ENCODE measurements around the gene CTNS.

Gene CTNS

DNA sequence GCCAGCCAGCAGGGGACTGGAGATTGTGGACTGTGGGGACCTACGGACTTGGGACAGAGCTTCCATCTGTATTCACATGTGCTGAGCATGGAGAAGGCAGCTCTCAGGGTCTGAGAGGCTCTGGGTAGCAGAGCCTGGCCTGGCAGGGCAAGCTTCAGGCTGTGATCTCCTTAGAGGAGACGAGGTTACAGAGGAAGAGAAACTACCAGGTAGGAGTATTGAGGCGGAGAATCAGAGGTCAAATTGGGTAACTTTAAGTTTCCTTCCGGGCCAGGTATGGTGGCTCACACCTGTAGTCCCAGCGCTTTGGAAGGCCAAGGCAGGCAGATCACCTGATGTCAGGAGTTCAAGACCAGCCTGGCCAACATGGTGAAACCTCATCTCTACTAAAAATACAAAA, 8.8 kb downstream of the CTNS start:
- TF ChIP-seq, protein P1, sequence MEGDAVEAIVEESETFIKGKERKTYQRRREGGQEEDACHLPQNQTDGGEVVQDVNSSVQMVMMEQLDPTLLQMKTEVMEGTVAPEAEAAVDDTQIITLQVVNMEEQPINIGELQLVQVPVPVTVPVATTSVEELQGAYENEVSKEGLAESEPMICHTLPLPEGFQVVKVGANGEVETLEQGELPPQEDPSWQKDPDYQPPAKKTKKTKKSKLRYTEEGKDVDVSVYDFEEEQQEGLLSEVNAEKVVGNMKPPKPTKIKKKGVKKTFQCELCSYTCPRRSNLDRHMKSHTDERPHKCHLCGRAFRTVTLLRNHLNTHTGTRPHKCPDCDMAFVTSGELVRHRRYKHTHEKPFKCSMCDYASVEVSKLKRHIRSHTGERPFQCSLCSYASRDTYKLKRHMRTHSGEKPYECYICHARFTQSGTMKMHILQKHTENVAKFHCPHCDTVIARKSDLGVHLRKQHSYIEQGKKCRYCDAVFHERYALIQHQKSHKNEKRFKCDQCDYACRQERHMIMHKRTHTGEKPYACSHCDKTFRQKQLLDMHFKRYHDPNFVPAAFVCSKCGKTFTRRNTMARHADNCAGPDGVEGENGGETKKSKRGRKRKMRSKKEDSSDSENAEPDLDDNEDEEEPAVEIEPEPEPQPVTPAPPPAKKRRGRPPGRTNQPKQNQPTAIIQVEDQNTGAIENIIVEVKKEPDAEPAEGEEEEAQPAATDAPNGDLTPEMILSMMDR (IDR thresholded peaks at IDR 0.05; ENCODE audit: control insufficient read depth, insufficient read depth, low read depth, low read length, missing control alignments): no peak
- no peak overlapping the region for H3K4me3 ChIP-seq (ENCODE audit: control insufficient read depth, low read depth, low read length)
- DNase-seq (ENCODE audit: low read depth): no peak

DNA sequence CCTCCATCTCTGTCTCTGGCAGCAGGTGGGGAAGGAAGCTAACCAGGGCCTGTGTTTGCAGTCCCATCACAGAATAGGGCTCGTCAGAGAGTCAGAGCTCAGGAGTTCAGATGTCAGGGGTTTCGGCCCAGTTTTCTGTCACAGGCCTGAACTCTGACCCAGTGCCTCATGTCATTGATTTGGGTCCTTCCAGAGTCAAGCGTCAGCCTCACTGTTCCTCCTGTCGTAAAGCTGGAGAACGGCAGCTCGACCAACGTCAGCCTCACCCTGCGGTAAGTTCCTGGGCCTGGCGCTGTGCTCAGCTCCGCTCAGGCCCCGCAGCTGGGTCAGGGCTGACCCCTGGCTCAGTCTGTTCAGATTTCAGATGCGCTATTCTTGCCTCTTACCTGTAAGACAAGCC, 10.7 kb downstream of the CTNS start:
- TF ChIP-seq, protein P1 (IDR thresholded peaks at IDR 0.05; ENCODE audit: control insufficient read depth, insufficient read depth, low read depth, low read length, missing control alignments): no peak
- no peak overlapping the region for H3K4me3 ChIP-seq (ENCODE audit: control insufficient read depth, low read depth, low read length)
- no peak for DNase-seq (ENCODE audit: low read depth)

DNA sequence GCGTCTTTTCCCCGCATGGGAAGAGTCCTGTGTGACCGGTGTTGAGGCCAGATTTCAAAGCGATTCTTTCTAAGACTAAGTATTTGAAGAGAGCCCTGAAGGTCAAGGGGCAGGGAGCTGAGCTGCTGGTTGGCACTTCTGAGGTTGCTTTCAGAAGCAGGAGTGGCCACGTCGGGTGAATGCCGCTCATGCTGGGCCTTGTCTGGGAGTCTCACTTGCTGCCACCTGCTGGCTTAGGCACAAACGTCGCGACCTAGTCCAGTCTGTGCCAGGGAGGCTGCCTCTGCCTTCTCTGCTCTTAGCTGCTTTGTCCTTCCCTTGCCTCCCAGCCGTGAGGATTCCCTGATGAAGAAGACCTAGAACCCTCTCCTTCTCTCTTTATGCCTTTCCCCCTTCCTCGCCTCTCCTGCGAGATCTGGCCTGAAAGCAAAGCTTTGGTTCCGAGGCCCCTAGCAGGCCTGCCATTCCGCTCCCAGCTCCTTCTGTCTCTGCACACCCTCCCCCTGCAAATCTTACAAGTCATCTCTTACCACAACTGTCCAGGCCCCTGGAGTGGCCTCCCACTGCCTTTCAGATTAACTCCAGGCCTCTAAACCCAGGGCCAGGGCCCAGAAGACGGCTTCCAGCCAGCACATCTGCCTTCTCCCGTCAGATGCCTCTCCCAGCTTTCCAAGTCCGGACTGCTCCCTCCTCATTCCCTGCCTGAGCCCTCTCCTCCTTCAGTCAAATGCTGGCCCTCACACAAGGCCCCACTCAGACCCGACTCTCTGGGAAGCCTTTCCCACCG, 11.4 kb downstream of the CTNS start:
- DNase-seq (ENCODE audit: low read depth): no peak
- H3K4me3 ChIP-seq (ENCODE audit: control insufficient read depth, low read depth, low read length): no peak overlapping the region
- TF ChIP-seq, protein P1 (IDR thresholded peaks at IDR 0.05; ENCODE audit: control insufficient read depth, insufficient read depth, low read depth, low read length, missing control alignments): peak; percentile 56

DNA sequence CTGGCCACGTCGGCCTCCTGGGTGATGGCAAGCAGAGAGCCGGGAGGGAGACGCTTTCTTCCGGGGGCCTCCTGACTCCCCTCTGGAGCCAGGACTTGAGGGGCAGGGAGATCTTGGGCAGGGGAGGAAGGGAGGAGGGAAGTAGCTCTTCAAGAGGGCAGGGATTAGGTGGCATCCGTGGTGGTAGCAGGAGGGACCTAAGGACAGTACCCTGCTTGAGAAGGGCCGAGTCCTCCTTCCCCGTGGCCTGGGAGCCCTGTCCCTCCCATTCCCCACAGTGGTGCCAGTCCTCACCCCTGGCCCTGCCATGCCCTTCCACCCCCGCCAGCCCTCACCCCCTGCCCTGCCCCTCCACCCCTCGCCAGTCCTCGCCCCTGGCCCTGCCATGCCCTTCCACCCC, 19.2 kb downstream of the CTNS start:
- DNase-seq (ENCODE audit: low read depth): no peak
- TF ChIP-seq, protein P1 (IDR thresholded peaks at IDR 0.05; ENCODE audit: control insufficient read depth, insufficient read depth, low read depth, low read length, missing control alignments): no peak

DNA sequence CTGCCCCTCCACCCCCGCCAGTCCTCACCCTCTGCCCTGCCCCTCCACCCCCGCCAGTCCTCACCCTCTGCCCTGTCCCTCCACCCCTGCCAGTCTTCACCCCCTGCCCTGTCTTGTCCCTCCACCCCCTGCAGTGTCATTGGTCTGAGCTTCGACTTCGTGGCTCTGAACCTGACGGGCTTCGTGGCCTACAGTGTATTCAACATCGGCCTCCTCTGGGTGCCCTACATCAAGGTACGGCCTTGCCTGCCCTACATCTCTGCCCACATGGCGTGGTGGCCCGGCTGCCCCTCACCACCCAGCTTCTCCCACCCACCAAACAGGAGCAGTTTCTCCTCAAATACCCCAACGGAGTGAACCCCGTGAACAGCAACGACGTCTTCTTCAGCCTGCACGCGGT, 19.8 kb downstream of the CTNS start:
- TF ChIP-seq, protein P1 (IDR thresholded peaks at IDR 0.05; ENCODE audit: control insufficient read depth, insufficient read depth, low read depth, low read length, missing control alignments): no peak
- DNase-seq (ENCODE audit: low read depth): no peak
- no peak overlapping the region for H3K4me3 ChIP-seq (ENCODE audit: control insufficient read depth, low read depth, low read length)

More for the DNA sequence above, 19.2 kb downstream of the CTNS start:
- H3K4me3 ChIP-seq (ENCODE audit: control insufficient read depth, low read depth, low read length): no peak overlapping the region

DNA sequence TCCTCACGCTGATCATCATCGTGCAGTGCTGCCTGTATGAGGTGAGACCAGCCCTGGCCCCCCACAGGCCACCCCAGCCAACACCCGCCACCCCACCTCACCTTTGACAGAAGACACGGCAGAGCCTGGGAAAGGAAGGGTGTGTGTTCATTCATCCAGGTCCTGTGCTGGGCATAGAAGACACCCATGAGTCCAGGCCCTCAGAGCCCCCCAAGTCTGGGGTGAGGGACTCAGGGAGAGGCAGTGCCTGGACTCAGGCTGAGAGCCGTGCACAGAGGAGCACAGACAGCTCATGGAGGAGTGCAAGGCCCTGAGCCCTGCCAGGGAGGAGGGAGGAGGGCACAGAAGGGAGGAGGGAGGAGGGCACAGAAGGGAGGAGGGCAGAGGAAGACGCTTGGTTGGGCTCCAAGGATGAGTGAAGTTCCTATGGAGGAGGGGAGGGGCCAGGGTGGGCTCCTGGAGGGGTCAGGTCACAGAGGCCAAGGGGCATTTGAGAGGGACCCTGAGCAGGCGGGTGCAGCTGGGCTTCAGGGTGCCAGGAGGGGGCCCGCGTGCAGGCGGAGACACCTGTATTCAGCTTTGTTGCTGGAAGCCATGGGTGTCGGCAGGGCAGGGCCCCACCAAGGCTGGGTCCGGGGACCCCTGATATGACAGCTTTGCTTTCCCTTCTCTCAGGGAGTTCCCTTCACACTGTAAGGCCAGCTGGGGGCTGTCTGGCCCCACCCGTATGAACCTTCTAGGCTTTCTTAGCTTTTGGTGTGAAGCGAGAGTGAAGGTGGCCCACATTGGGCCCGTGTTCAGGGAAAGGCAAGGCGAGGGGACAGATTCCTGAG, 20.4 kb downstream of the CTNS start:
- TF ChIP-seq, protein P1 (IDR thresholded peaks at IDR 0.05; ENCODE audit: control insufficient read depth, insufficient read depth, low read depth, low read length, missing control alignments): no peak
- no peak for DNase-seq (ENCODE audit: low read depth)
- no peak overlapping the region for H3K4me3 ChIP-seq (ENCODE audit: control insufficient read depth, low read depth, low read length)
